C4-2B (cell line): Measurements from ENCODE around the gene PYDC1.

ENCODE experiments used
- H3K27ac ChIP-seq: fragments of 450-650 bp; 2 replicates; pipeline ENCODE4 v1.5.1; 2017
- ZFX ChIP-seq: fragments of 450-650 bp; IDR thresholded peaks from 2 replicates; pipeline ENCODE4 v1.6.1; 2017
- TF ChIP-seq, protein P1 (sequence below): fragments of 450-650 bp; conservative IDR thresholded peaks from 2 replicates; pipeline ENCODE4 v1.5.1; 2017; ENCODE audit warnings: mild to moderate bottlenecking

Gene PYDC1

DNA sequence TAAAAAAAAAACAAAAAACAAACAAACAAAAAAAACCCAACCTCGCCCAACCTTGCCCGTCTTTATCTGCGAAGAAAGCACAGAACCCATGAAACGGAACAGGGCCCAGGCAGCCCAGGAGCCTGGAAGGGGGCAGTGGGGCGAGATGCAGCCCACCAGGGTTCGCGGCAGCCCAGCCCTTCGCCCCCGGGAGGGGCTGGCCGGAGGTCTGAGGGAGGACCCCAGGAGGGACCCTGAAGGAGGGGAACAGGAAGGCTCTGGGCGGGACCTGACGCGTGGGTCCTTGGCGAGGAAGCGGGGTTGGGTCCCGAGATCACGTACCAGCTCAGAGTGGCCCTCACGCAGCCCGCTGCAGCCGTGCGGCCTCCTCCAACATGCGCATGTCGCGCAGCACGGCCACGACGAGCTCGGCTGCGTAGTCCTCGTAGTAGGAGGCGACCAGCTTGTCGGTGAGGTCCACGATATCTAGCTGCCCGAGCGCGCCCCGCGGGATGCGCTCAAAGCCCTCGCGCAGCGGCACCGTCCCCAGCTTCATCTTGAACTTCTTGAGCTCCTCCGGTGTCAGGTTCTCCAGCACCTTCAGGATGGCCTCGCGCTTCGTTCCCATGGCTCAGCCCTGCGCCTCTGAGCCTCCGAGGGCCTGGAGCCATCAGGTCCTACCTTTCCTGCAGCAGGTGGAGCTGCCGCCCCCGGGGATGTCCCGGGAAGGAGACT is at the start of gene PYDC1:
PYDC1 (minus strand) TSS at position 714 of the 714 bp plus-strand sequence; CDS start at position 607, 107 bp downstream.
- TF ChIP-seq, protein P1, sequence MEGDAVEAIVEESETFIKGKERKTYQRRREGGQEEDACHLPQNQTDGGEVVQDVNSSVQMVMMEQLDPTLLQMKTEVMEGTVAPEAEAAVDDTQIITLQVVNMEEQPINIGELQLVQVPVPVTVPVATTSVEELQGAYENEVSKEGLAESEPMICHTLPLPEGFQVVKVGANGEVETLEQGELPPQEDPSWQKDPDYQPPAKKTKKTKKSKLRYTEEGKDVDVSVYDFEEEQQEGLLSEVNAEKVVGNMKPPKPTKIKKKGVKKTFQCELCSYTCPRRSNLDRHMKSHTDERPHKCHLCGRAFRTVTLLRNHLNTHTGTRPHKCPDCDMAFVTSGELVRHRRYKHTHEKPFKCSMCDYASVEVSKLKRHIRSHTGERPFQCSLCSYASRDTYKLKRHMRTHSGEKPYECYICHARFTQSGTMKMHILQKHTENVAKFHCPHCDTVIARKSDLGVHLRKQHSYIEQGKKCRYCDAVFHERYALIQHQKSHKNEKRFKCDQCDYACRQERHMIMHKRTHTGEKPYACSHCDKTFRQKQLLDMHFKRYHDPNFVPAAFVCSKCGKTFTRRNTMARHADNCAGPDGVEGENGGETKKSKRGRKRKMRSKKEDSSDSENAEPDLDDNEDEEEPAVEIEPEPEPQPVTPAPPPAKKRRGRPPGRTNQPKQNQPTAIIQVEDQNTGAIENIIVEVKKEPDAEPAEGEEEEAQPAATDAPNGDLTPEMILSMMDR: no peak
- TF ChIP-seq ZFX: no peak
- peak within 1 kb of the TSS; percentile 60 for H3K27ac ChIP-seq

DNA sequence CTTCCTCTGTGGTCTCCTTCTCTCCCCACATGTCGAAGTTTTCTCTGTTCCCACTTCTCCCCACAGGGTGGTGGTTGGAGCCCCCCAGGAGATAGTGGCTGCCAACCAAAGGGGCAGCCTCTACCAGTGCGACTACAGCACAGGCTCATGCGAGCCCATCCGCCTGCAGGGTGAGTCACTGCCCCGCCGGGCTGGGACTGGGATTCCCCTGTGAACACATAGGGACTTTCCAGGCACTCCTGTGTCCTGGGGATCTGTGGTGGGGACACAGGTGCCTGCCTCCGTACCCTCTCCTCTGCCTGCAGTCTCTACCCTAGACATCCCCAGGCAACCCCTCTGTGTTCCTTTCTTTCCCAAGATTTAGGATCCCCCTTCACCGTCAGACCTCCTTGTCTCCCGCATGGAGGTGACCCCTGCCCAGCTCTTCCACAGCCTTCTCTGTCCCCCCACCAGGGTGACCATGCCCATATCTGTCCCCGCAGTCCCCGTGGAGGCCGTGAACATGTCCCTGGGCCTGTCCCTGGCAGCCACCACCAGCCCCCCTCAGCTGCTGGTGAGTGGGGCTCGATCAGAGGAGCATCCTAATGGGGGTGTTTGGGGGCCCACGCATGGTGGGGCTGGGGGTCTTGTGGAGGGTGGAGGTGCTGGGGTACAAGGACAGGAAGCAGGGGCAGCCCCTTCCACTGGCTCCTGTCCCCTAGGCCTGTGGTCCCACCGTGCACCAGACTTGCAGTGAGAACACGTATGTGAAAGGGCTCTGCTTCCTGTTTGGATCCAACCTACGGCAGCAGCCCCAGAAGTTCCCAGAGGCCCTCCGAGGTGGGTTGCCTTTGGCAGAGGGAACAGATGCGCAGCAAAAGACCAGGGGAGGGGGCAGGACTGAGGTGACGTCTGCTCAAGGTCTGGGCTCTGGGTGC is 48.7 kb upstream of the PYDC1 start:
- TF ChIP-seq, protein P1: no peak
- TF ChIP-seq ZFX: no peak
- no peak overlapping the region for H3K27ac ChIP-seq

DNA sequence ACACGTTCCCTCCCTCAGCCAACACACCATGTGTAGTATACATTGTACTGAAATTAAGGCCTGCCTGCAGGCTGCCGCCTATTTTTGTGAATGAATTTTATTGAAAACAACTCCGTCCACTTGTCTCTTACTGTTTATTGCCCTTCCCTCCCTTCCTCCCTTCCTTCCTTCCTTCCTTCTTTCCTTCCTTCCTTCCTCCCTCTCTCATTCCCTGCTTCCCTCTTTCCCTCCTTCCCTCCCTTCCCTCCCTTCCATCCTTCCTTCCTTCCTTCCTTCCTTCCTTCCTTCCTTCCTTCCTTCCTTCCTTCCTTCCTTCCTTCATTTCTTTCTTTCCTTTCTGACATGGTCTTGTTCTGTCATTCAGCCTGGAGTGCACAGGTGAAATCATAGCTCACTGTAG is 45.1 kb upstream of the PYDC1 start:
- TF ChIP-seq, protein P1: no peak
- TF ChIP-seq ZFX: no peak
- no peak overlapping the region for H3K27ac ChIP-seq

DNA sequence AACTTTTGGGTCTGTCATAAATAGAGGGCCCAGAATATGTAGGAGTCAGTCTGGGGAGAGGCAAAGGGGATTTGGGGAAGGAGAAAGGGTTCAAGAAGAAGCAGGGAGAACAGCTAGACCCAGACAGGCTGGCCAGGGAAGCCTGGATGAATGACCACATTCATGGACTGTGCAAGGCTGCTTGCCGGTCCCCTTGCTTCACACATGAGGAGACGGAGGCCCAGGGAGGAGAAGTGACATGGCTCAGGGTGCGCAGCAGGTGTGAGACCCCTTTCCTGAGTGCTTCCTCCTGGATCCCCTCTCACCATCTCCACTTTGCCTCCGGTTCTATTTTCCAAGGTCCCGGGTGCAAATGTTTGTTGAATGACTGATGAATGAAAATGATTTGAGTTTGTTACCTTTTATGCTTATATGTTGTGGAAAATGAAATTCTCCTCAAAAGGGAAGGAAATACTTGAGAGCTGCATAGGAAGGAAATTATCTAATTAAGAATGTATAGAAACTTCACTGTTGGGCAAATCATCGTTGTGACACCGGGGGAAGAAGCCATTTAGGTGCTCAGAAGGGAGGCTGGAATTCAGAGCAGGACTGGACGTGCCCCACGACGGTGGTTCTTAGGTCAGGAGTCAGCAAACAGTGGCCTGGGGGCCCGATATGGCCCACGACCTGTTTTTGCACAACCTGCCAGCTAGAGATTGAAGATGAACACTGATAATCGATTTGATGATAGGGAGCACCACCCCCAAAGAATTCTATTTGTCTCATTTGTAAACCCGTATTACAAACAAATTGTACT is 43.4 kb upstream of the PYDC1 start:
- no peak overlapping the region for H3K27ac ChIP-seq
- no peak for TF ChIP-seq ZFX
- TF ChIP-seq, protein P1: no peak

DNA sequence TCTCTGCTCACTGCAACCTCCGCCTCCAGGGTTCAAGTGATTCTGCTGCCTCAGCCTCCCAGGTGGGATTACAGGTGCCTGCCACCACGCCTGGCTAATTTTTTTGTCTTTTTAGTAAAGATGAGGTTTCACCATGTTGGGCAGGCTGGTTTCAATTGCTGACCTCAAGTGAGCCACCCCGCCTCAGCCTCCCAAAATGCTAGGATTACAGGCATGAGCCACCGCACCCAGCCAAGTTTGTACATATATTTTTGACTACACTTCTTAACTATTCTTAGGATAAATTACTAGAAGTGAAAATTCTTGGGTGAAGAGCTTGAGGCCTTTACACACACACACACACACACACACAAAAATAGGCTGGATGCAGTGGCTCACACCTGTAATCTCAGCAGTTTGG is 41.4 kb upstream of the PYDC1 start:
- TF ChIP-seq, protein P1: no peak
- TF ChIP-seq ZFX: no peak
- no peak overlapping the region for H3K27ac ChIP-seq

DNA sequence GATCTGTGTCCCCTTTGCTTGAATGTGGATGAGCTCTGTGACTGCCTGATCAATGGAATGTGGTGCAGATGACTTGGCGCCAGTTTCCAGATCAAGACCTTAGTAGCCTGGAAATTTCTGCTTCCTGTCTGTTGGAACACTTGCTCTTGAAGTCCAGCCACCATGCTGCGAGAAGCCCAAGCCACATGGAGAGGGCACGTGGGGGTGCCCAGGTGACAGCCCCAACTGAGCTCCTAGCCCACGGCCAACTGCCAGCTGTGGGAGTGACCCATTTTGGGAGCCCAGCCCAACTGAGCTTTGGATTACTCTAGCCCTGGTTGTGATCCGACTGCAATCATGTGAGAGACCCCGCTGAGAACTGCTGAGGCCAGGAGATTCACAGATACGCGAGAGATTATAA is 39.5 kb upstream of the PYDC1 start:
- TF ChIP-seq, protein P1: no peak
- TF ChIP-seq ZFX: no peak
- H3K27ac ChIP-seq: no peak overlapping the region
